GM10847 (cell line): ENCODE data around the gene ATP5MG.

Experiments
- POLR2A ChIP-seq: IDR thresholded peaks from 2 replicates; pipeline ENCODE4 v1.6.1; 2011; ENCODE audit not compliant: insufficient read length; ENCODE audit errors: extremely low read depth

ATP5MG gene

GRCh38 chr11:118450451-118450850 is 49.0 kb downstream of the ATP5MG start:
- TF ChIP-seq POLR2A: no peak
